GM12878 (cell line): ENCODE results near the gene POLRMT. TPM values are rescaled to one million over a fixed set of nuclear protein-coding genes. Genes with fewer than 3 reads are reported as not detected.

ENCODE experiments used
- BCLAF1 ChIP-seq: fragments of 450-650 bp; IDR thresholded peaks from 2 replicates; pipeline ENCODE4 v1.6.1; 2017; ENCODE audit warnings: antibody characterized with exemption, mild to moderate bottlenecking, moderate library complexity
- EGR1 ChIP-seq, 2 experiments: IDR thresholded peaks; 1 replicate in 1 of 2; 2 replicates in 1 of 2; pipeline ENCODE4 v1.6.1; 2011 to 2012; ENCODE audit warnings: low read depth in 2 of 2, low read length in 2 of 2, borderline replicate concordance in 1 of 2, mild to moderate bottlenecking in 1 of 2, moderate library complexity in 1 of 2
- IKZF2 ChIP-seq, 2 experiments: fragments of 450-650 bp; IDR thresholded peaks; 2 replicates each; pipeline ENCODE4 v1.6.1; 2017; ENCODE audit warnings: mild to moderate bottlenecking in 2 of 2, moderate library complexity in 2 of 2
- LARP7 ChIP-seq: fragments of 450-650 bp; IDR thresholded peaks from 2 replicates; pipeline ENCODE4 v1.6.1; 2017; ENCODE audit warnings: mild to moderate bottlenecking
- NR2C1 ChIP-seq: fragments of 450-650 bp; IDR thresholded peaks from 2 replicates; pipeline ENCODE4 v1.6.1; 2017; ENCODE audit warnings: antibody characterized with exemption, mild to moderate bottlenecking, moderate library complexity
- RELA ChIP-seq: fragments of 450-650 bp; IDR thresholded peaks from 2 replicates; pipeline ENCODE4 v1.8.0; 2014; ENCODE audit warnings: borderline replicate concordance; ENCODE audit not compliant: partially characterized antibody
- REST ChIP-seq: IDR thresholded peaks from 2 replicates; pipeline ENCODE4 v1.6.1; 2012; ENCODE audit warnings: mild to moderate bottlenecking, low read depth, low read length
- SIX5 ChIP-seq: IDR thresholded peaks from 2 replicates; pipeline ENCODE4 v1.6.1; 2011; ENCODE audit warnings: mild to moderate bottlenecking, low read depth, low read length, moderate library complexity; ENCODE audit not compliant: severe bottlenecking
- polyA plus RNA-seq, 11 experiments: library from polyadenylated mRNA; depleted of rRNA in 4 of 11; unstranded in 6 of 11; stranded (reverse) in 5 of 11; fragments of >200 nt; fragmentation: Nextera tagmentation in 4 of 11; fragmentation: Illumina TruSeq in 1 of 11; extraction: Ambion mirVana in 4 of 11; extraction: Trizol in 1 of 11; gene quantifications; 1 replicate in 1 of 11; 2 replicates in 10 of 11; pipeline versions ENCODE4 v1.2.1 to v1.2.3, GENCODE V29; 2011 to 2016; ENCODE audit warnings: inconsistent platforms in 2 of 11, missing spikeins in 2 of 11, low read depth in 1 of 11
- total RNA-seq, 4 experiments: library from RNA; depleted of rRNA in 3 of 4; stranded (reverse); fragments of >200 nt in 3 of 4; fragmentation: Illumina TruSeq in 1 of 4; extraction: Trizol in 1 of 4; gene quantifications; 2 replicates each; pipeline versions ENCODE4 v1.2.1 to v1.2.3, GENCODE V29; 2013 to 2021

Gene POLRMT
- total and polyA plus RNA-seq, 10 of the 15 experiments (the other 5 are each of a cell fraction or from before 2014, with no cell fraction given), result 9.9 to 57.6 (median 34.6) TPM

- TF ChIP-seq REST (no peak), RELA (no peak), LARP7 (0 out of 2 replicates have a peak, but pooled peaks have one; percentile 12), IKZF2 (IDR thresholded peaks at IDR 0.05) (0 out of 4 replicates have a peak, but pooled peaks of 1 of the 2 experiments have one; percentile 6), SIX5 (no peak), BCLAF1 (no peak), EGR1 (IDR thresholded peaks at IDR 0.05; ENCODE audit: borderline replicate concordance in 1 of 2, low read depth in 2 of 2, low read length in 2 of 2) (peak in 1 of 2 experiments; percentile 66; a peak in 1 of 3 replicates), NR2C1 (no peak)
Observed at GRCh38 chr19:572743-573518, 60.4 kb downstream of the POLRMT start (continued).
